Trophoblast cell (in vitro differentiated cells and primary cell): ENCODE results near the gene CXADR.

Experiments
- DNase-seq, 2 donors: peaks; one replicate each; pipeline ENCODE4 v3.0.0-alpha.2; 2016
- H2AFZ ChIP-seq: 2 replicates; pipeline ENCODE4 v1.6.1; 2013; ENCODE audit warnings: low read length, moderate library complexity, mild to moderate bottlenecking; ENCODE audit not compliant: insufficient read depth, poor library complexity
- H2AK5ac ChIP-seq: 2 replicates; pipeline ENCODE4 v1.6.1; 2013; ENCODE audit warnings: mild to moderate bottlenecking, low read length
- H2BK120ac ChIP-seq: 2 replicates; pipeline ENCODE4 v1.6.1; 2013; ENCODE audit warnings: low read length, mild to moderate bottlenecking, moderate library complexity; ENCODE audit not compliant: insufficient read depth, poor library complexity
- H2BK12ac ChIP-seq: 2 replicates; pipeline ENCODE4 v1.6.1; 2013; ENCODE audit warnings: mild to moderate bottlenecking, low read length, moderate library complexity
- H2BK5ac ChIP-seq: 2 replicates; pipeline ENCODE4 v1.6.1; 2013; ENCODE audit warnings: low read length, low read depth, moderate library complexity, mild to moderate bottlenecking; ENCODE audit not compliant: poor library complexity
- H3K14ac ChIP-seq: 2 replicates; pipeline ENCODE4 v1.6.1; 2013; ENCODE audit warnings: mild to moderate bottlenecking, low read length
- H3K18ac ChIP-seq: 2 replicates; pipeline ENCODE4 v1.6.1; 2013; ENCODE audit warnings: mild to moderate bottlenecking, low read length
- H3K23ac ChIP-seq: 2 replicates; pipeline ENCODE4 v1.6.1; 2013; ENCODE audit warnings: low read length
- H3K27ac ChIP-seq: 2 replicates; pipeline ENCODE4 v1.5.1; 2013; ENCODE audit warnings: low read depth, mild to moderate bottlenecking, inconsistent platforms, low read length, moderate library complexity
- H3K27me3 ChIP-seq: 2 replicates; pipeline ENCODE4 v1.6.1; 2013; ENCODE audit warnings: inconsistent platforms, mild to moderate bottlenecking, low read length, moderate library complexity; ENCODE audit not compliant: insufficient read depth
- H3K36me3 ChIP-seq, 2 experiments: 1 replicate in 1 of 2; 2 replicates in 1 of 2; pipeline ENCODE4 v1.6.1; 2013; ENCODE audit warnings: low read length in 2 of 2, mild to moderate bottlenecking in 2 of 2, moderate library complexity in 1 of 2; ENCODE audit not compliant: insufficient read depth in 2 of 2, control insufficient read depth in 1 of 2
- H3K4ac ChIP-seq: 2 replicates; pipeline ENCODE4 v1.6.1; 2013; ENCODE audit warnings: low read depth, mild to moderate bottlenecking, low read length, moderate library complexity
- H3K4me1 ChIP-seq, 2 experiments: 1 replicate in 1 of 2; 2 replicates in 1 of 2; pipeline ENCODE4 v1.6.1; 2013; ENCODE audit warnings: low read length in 2 of 2, mild to moderate bottlenecking in 2 of 2, moderate library complexity in 1 of 2; ENCODE audit not compliant: insufficient read depth in 2 of 2, control insufficient read depth in 1 of 2
- H3K4me2 ChIP-seq: 2 replicates; pipeline ENCODE4 v1.6.1; 2013; ENCODE audit warnings: inconsistent platforms, mild to moderate bottlenecking, low read length, moderate library complexity
- H3K4me3 ChIP-seq: 2 replicates; pipeline ENCODE4 v1.5.1; 2013; ENCODE audit warnings: mild to moderate bottlenecking, low read depth, low read length, inconsistent platforms
- H3K79me1 ChIP-seq: one replicate; pipeline ENCODE4 v1.6.1; 2013; ENCODE audit warnings: low read length
- H3K79me2 ChIP-seq: 2 replicates; pipeline ENCODE4 v1.6.1; 2013; ENCODE audit warnings: low read length, mild to moderate bottlenecking; ENCODE audit not compliant: control insufficient read depth, insufficient read depth, poor library complexity
- H3K9ac ChIP-seq: 2 replicates; pipeline ENCODE4 v1.6.1; 2013; ENCODE audit warnings: mild to moderate bottlenecking, low read length
- H3K9me3 ChIP-seq: 2 replicates; pipeline ENCODE4 v1.6.1; 2013; ENCODE audit warnings: low read depth, mild to moderate bottlenecking, control low read depth, inconsistent platforms, low read length; ENCODE audit not compliant: insufficient read depth
- H4K12ac ChIP-seq: 2 replicates; pipeline ENCODE4 v1.6.1; 2013; ENCODE audit warnings: low read depth, mild to moderate bottlenecking, low read length, moderate library complexity
- H4K8ac ChIP-seq: 2 replicates; pipeline ENCODE4 v1.6.1; 2013; ENCODE audit warnings: low read depth, mild to moderate bottlenecking, low read length, moderate library complexity
- H4K91ac ChIP-seq: one replicate; pipeline ENCODE4 v1.6.1; 2013; ENCODE audit warnings: low read depth, mild to moderate bottlenecking, low read length, moderate library complexity
- WGBS: extraction: QIAGEN DNeasy Blood & Tissue Kit; methylation state at CpG from one replicate; pipeline ENCODE4 v1.1.7; 2013; ENCODE audit warnings: missing lambda C conversion rate; ENCODE audit not compliant: insufficient read length, insufficient coverage; ENCODE audit errors: extremely low coverage; 5-methylcytosine and 5-hydroxymethylcytosine counted together

CXADR gene

DNA sequence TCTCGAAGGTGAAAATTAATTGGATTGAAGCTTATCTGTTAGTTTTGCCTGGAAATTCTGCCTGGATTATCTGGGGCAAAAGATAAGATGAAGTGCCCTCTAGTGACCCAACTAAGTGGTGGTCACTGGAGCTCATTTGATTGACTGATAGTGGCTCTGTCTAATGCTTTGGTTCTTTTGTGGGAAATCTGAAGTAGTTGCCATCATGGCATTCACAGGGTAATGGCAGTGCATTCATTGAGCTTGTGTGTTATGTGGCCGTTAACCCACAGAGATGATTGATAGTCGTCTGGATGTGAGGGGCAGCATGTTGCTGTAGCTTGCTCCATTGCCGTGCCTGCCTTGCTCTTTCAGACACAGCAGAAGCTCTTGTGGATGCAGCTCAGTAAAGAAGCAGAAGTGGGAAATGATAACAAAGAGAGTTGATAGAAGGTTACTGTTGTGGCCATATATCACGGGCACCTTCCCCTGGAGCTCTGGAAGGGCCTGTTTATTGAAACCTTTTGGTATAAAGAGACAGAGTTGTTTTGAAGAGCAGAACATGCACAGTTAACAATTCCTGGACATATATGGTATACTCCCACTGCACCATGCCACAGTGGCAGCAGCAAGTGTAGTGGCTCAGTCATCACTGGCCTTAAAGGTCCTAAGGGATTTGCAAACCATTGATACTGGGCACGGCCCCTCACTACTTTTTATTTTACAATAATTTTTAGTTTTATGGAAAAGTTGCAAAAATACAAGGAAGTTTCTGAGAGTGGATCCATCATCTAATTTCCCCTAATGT lies 42.0 kb downstream of the CXADR start:
- Histone ChIP-seq H3K9ac (no peak overlapping the region), H3K9me3 (peaks cover 2% of the 10 kb centered on the region), H3K18ac (no peak overlapping the region), H3K4me1 (peaks cover 0 to 2% of the 10 kb centered on the region in 2 experiments), H3K79me2 (no peaks in the 10 kb centered on the region), H2AFZ (no peak overlapping the region), H3K4me2 (no peak overlapping the region), H3K27ac (no peak overlapping the region), H3K23ac (no peak overlapping the region), H3K79me1 (no peaks in the 10 kb centered on the region), H2BK12ac (no peak overlapping the region), H3K36me3 (peaks cover 5 to 9% of the 10 kb centered on the region in 2 experiments), H4K8ac (no peak overlapping the region), H2AK5ac (no peak overlapping the region), H3K4ac (no peak overlapping the region), H3K27me3 (no peaks in the 10 kb centered on the region), H4K12ac (no peak overlapping the region), H3K4me3 (no peak overlapping the region), H2BK120ac (no peak overlapping the region), H4K91ac (no peak overlapping the region), H3K14ac (no peak overlapping the region), H2BK5ac (no peak overlapping the region)
- peak in 1 of 2 donors; percentile 19 for DNase-seq
- WGBS = no CpG with 5 or more reads among the region's 6 CpGs

DNA sequence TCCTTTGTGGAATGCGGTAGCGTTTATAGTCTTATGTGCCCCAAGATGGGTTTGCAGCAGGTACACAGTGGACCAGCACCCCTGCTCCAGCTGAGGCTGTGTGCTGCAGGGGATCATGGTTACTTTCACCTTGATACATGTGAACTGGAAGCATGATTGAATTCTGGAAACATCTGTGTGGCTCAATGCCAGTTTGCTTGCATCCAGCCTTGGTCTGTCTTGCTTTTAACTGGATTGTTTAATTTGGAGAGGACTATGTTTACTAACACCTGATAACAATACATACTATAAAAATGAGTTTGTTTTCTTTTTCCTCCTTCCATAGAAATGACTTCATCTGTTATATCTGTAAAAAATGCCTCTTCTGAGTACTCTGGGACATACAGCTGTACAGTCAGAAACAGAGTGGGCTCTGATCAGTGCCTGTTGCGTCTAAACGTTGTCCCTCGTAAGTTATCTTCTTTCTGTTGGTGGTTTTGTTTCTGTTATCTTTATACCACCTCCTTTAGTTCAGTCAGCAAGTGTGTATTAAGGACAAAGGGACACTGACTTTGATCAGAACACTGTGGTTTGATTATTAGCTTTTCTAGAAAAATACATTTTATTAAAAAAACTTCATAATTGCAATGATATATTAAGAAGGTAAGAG lies 47.7 kb downstream of the CXADR start:
- H3K4me3 ChIP-seq = no peak overlapping the region
- WGBS = no CpG with 5 or more reads among the region's 5 CpGs
- no peak overlapping the region for H2BK120ac ChIP-seq
- H2AFZ ChIP-seq = no peak overlapping the region
- H3K9ac ChIP-seq = peak overlapping the region; percentile 64
- H3K23ac ChIP-seq = no peak overlapping the region
- H3K9me3 ChIP-seq = peaks cover 2% of the 10 kb centered on the region
- no peak overlapping the region for H2AK5ac ChIP-seq
- H3K27ac ChIP-seq = no peak overlapping the region
- H3K18ac ChIP-seq = no peak overlapping the region
- H2BK12ac ChIP-seq = no peak overlapping the region
- no peak overlapping the region for H3K4me2 ChIP-seq
- no peak for DNase-seq
- no peak overlapping the region for H2BK5ac ChIP-seq
- H3K79me1 ChIP-seq = no peaks in the 10 kb centered on the region
- H3K36me3 ChIP-seq = peaks cover 8 to 20% of the 10 kb centered on the region in 2 experiments
- H4K8ac ChIP-seq = no peak overlapping the region
- no peak overlapping the region for H3K14ac ChIP-seq
- no peak overlapping the region for H4K91ac ChIP-seq
- no peak overlapping the region for H4K12ac ChIP-seq
- no peak overlapping the region for H3K4ac ChIP-seq
- H3K4me1 ChIP-seq = no peaks in the 10 kb centered on the region
- H3K27me3 ChIP-seq = no peaks in the 10 kb centered on the region
- H3K79me2 ChIP-seq = no peaks in the 10 kb centered on the region

DNA sequence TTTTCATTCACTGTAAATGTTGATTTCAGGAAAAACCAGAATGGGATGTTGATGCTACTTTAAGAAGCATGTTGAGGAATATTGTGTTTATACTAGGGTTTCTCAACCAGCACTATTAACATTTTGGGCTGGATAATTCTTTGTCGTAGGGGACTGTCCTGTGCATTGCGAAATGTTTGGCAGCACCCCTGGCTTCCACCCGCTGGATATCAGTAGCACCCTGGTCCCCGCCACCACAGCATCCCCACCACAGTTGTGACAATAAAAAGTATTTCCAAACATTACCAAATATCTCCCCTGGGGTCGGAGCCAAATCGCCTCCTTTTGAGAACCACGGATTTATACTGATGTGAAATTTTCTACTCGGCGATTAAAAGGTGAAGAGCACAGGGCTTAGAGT lies 57.9 kb downstream of the CXADR start:
- no peaks in the 10 kb centered on the region for H3K27me3 ChIP-seq
- no peak overlapping the region for H3K4me2 ChIP-seq
- H3K4ac ChIP-seq = no peak overlapping the region
- H3K4me1 ChIP-seq = no peaks in the 10 kb centered on the region
- WGBS = no CpG with 5 or more reads among the region's 9 CpGs
- no peak overlapping the region for H2AFZ ChIP-seq
- H3K36me3 ChIP-seq = no peaks in the 10 kb centered on the region
- H3K79me2 ChIP-seq = no peaks in the 10 kb centered on the region
- H4K8ac ChIP-seq = no peak overlapping the region
- H4K91ac ChIP-seq = no peak overlapping the region
- H3K27ac ChIP-seq = no peak overlapping the region
- no peaks in the 10 kb centered on the region for H3K9me3 ChIP-seq
- H2BK5ac ChIP-seq = no peak overlapping the region
- no peak overlapping the region for H3K9ac ChIP-seq
- no peak for DNase-seq
- H3K79me1 ChIP-seq = no peaks in the 10 kb centered on the region
- H3K18ac ChIP-seq = no peak overlapping the region
- H3K4me3 ChIP-seq = no peak overlapping the region
- H3K23ac ChIP-seq = no peak overlapping the region
- H2BK120ac ChIP-seq = no peak overlapping the region
- H2BK12ac ChIP-seq = no peak overlapping the region
- H4K12ac ChIP-seq = no peak overlapping the region
- H2AK5ac ChIP-seq = no peak overlapping the region
- H3K14ac ChIP-seq = no peak overlapping the region

DNA sequence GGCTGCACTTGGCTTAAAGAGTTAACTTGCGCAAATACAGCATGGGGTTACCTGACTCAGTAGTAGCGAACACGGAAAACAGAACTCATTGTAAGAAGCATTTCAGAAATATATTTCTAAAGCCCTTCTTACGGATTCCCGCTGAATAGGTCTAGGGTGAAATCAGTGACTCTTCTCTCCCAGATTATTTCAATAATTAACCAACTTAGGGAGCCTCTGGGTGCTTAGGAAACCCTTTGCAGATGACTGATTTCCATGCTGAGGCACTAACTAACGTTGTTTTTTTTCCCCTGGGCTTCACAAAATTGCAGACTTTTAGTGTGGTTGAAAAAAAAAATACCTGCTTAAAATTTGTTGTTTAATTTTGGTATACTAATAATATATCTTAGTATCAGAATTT lies 59.6 kb downstream of the CXADR start:
- no peaks in the 10 kb centered on the region for H3K4me1 ChIP-seq
- no CpG with 5 or more reads among the region's 6 CpGs for WGBS
- H3K79me2 ChIP-seq = no peaks in the 10 kb centered on the region
- no peaks in the 10 kb centered on the region for H3K27me3 ChIP-seq
- no peak overlapping the region for H3K27ac ChIP-seq
- no peak overlapping the region for H2BK12ac ChIP-seq
- no peak overlapping the region for H3K18ac ChIP-seq
- no peak overlapping the region for H4K12ac ChIP-seq
- H3K9ac ChIP-seq = no peak overlapping the region
- no peaks in the 10 kb centered on the region for H3K79me1 ChIP-seq
- H3K23ac ChIP-seq = no peak overlapping the region
- H2BK120ac ChIP-seq = no peak overlapping the region
- no peak overlapping the region for H3K14ac ChIP-seq
- H3K4me2 ChIP-seq = no peak overlapping the region
- H4K91ac ChIP-seq = no peak overlapping the region
- no peak overlapping the region for H3K4ac ChIP-seq
- H3K9me3 ChIP-seq = no peaks in the 10 kb centered on the region
- no peak overlapping the region for H2AK5ac ChIP-seq
- H2BK5ac ChIP-seq = no peak overlapping the region
- H3K4me3 ChIP-seq = no peak overlapping the region
- no peaks in the 10 kb centered on the region for H3K36me3 ChIP-seq
- no peak overlapping the region for H2AFZ ChIP-seq
- no peak overlapping the region for H4K8ac ChIP-seq
- DNase-seq = no peak
